ENCODE results near the gene DRD2. TPM values are rescaled to one million over a fixed set of nuclear protein-coding genes. Genes with fewer than 3 reads are reported as not detected.

Gene DRD2
- total and polyA plus RNA-seq, 4 donors, result 0.69 to 12.0 (median 6.2) TPM

GRCh38 chr11:113387605-113388211 is 87.5 kb downstream of the DRD2 start, which contains the start of gene ANKK1:
Gene ANKK1 (plus strand): TSS chr11:113387779. CDS start chr11:113387885, 106 bp downstream.
- no peaks in the 10 kb centered on the region for H3K9me3 ChIP-seq (ENCODE audit: control insufficient read depth, insufficient read depth, low read length)
- H3K36me3 ChIP-seq (ENCODE audit: control insufficient read depth, insufficient read depth, low read length), result no peaks in the 10 kb centered on the region
- peak in 1 of 6 donors; percentile 27 for DNase-seq (ENCODE audit: low read depth in 4 of 6, low spot score in 6 of 6)
- H3K27ac ChIP-seq (ENCODE audit: low read depth, low read length), result no peak within 1 kb of the TSS
- WGBS (ENCODE audit: insufficient coverage), result 9% methylated on average over 45 of the region's 46 CpGs
- H3K4me3 ChIP-seq (ENCODE audit: low read depth, low read length), result no peak within 1 kb of the TSS
- peaks cover 19% of the 10 kb centered on the region for H3K4me1 ChIP-seq (ENCODE audit: control insufficient read depth, insufficient read depth, low read length)
- peaks cover 20% of the 10 kb centered on the region for H3K27me3 ChIP-seq (ENCODE audit: control insufficient read depth, insufficient read depth, low read length)

GRCh38 chr11:113386866-113387265 is 88.3 kb downstream of the DRD2 start:
- 78% methylated on average over 6 of the region's 6 CpGs for WGBS (ENCODE audit: insufficient coverage)
- Histone ChIP-seq H3K36me3 (ENCODE audit: control insufficient read depth, insufficient read depth, low read length) (no peaks in the 10 kb centered on the region), H3K27me3 (ENCODE audit: control insufficient read depth, insufficient read depth, low read length) (peaks cover 20% of the 10 kb centered on the region), H3K9me3 (ENCODE audit: control insufficient read depth, insufficient read depth, low read length) (no peaks in the 10 kb centered on the region), H3K4me3 (ENCODE audit: low read depth, low read length) (no peak overlapping the region), H3K4me1 (ENCODE audit: control insufficient read depth, insufficient read depth, low read length) (peaks cover 16% of the 10 kb centered on the region), H3K27ac (ENCODE audit: low read depth, low read length) (no peak overlapping the region)
- no peak for DNase-seq (ENCODE audit: low read depth in 4 of 6, low spot score in 6 of 6)

GRCh38 chr11:113385749-113386148 is 89.4 kb downstream of the DRD2 start:
- Histone ChIP-seq H3K9me3 (ENCODE audit: control insufficient read depth, insufficient read depth, low read length) (no peaks in the 10 kb centered on the region), H3K4me1 (ENCODE audit: control insufficient read depth, insufficient read depth, low read length) (peaks cover 16% of the 10 kb centered on the region), H3K4me3 (ENCODE audit: low read depth, low read length) (no peak overlapping the region), H3K27ac (ENCODE audit: low read depth, low read length) (no peak overlapping the region), H3K27me3 (ENCODE audit: control insufficient read depth, insufficient read depth, low read length) (peaks cover 20% of the 10 kb centered on the region), H3K36me3 (ENCODE audit: control insufficient read depth, insufficient read depth, low read length) (no peaks in the 10 kb centered on the region)
- 97% methylated on average over 3 of the region's 3 CpGs for WGBS (ENCODE audit: insufficient coverage)
- no peak for DNase-seq (ENCODE audit: low read depth in 4 of 6, low spot score in 6 of 6)

- no peak overlapping the region for H3K27ac ChIP-seq (ENCODE audit: low read depth, low read length)
- H3K4me3 ChIP-seq (ENCODE audit: low read depth, low read length), result no peak overlapping the region
- 78% methylated on average over 3 of the region's 3 CpGs for WGBS (ENCODE audit: insufficient coverage)
- H3K9me3 ChIP-seq (ENCODE audit: control insufficient read depth, insufficient read depth, low read length), result no peaks in the 10 kb centered on the region
- peaks cover 16% of the 10 kb centered on the region for H3K4me1 ChIP-seq (ENCODE audit: control insufficient read depth, insufficient read depth, low read length)
- H3K36me3 ChIP-seq (ENCODE audit: control insufficient read depth, insufficient read depth, low read length), result no peaks in the 10 kb centered on the region
- no peak for DNase-seq (ENCODE audit: low read depth in 4 of 6, low spot score in 6 of 6)
- H3K27me3 ChIP-seq (ENCODE audit: control insufficient read depth, insufficient read depth, low read length), result peaks cover 20% of the 10 kb centered on the region
Measured at GRCh38 chr11:113384551-113384950, 90.6 kb downstream of the DRD2 start.

- peaks cover 6% of the 10 kb centered on the region for H3K27me3 ChIP-seq (ENCODE audit: control insufficient read depth, insufficient read depth, low read length)
- no peak overlapping the region for H3K4me3 ChIP-seq (ENCODE audit: low read depth, low read length)
- no peak for DNase-seq (ENCODE audit: low read depth in 4 of 6, low spot score in 6 of 6)
- H3K9me3 ChIP-seq (ENCODE audit: control insufficient read depth, insufficient read depth, low read length), result no peaks in the 10 kb centered on the region
- H3K4me1 ChIP-seq (ENCODE audit: control insufficient read depth, insufficient read depth, low read length), result peaks cover 5% of the 10 kb centered on the region
- no peak overlapping the region for H3K27ac ChIP-seq (ENCODE audit: low read depth, low read length)
- H3K36me3 ChIP-seq (ENCODE audit: control insufficient read depth, insufficient read depth, low read length), result no peaks in the 10 kb centered on the region
Measured at GRCh38 chr11:113382121-113382520, 93.1 kb downstream of the DRD2 start.

GRCh38 chr11:113378692-113379091 is 96.5 kb downstream of the DRD2 start:
- H3K27me3 ChIP-seq (ENCODE audit: control insufficient read depth, insufficient read depth, low read length), result no peaks in the 10 kb centered on the region
- H3K4me1 ChIP-seq (ENCODE audit: control insufficient read depth, insufficient read depth, low read length), result no peaks in the 10 kb centered on the region
- no peaks in the 10 kb centered on the region for H3K36me3 ChIP-seq (ENCODE audit: control insufficient read depth, insufficient read depth, low read length)
- no CpG with 5 or more reads among the region's 1 CpG for WGBS (ENCODE audit: insufficient coverage)
- H3K9me3 ChIP-seq (ENCODE audit: control insufficient read depth, insufficient read depth, low read length), result no peaks in the 10 kb centered on the region
- no peak for DNase-seq (ENCODE audit: low read depth in 4 of 6, low spot score in 6 of 6)
- no peak overlapping the region for H3K27ac ChIP-seq (ENCODE audit: low read depth, low read length)
- H3K4me3 ChIP-seq (ENCODE audit: low read depth, low read length), result no peak overlapping the region

- WGBS (ENCODE audit: insufficient coverage), result 54% methylated on average over 6 of the region's 7 CpGs
- no peak overlapping the region for H3K27ac ChIP-seq (ENCODE audit: low read depth, low read length)
- H3K4me3 ChIP-seq (ENCODE audit: low read depth, low read length), result no peak overlapping the region
- peak in 1 of 6 donors; percentile 93 for DNase-seq (ENCODE audit: low read depth in 4 of 6, low spot score in 6 of 6)
- H3K36me3 ChIP-seq (ENCODE audit: control insufficient read depth, insufficient read depth, low read length), result no peaks in the 10 kb centered on the region
- H3K4me1 ChIP-seq (ENCODE audit: control insufficient read depth, insufficient read depth, low read length), result no peaks in the 10 kb centered on the region
- H3K27me3 ChIP-seq (ENCODE audit: control insufficient read depth, insufficient read depth, low read length), result no peaks in the 10 kb centered on the region
- no peaks in the 10 kb centered on the region for H3K9me3 ChIP-seq (ENCODE audit: control insufficient read depth, insufficient read depth, low read length)
Measured at GRCh38 chr11:113377681-113378412, 97.4 kb downstream of the DRD2 start.

GRCh38 chr11:113376156-113376555 is 99.0 kb downstream of the DRD2 start:
- no peaks in the 10 kb centered on the region for H3K27me3 ChIP-seq (ENCODE audit: control insufficient read depth, insufficient read depth, low read length)
- DNase-seq (ENCODE audit: low read depth in 4 of 6, low spot score in 6 of 6), result peak in 2 of 6 donors; percentile 50 to 89
- no peak overlapping the region for H3K27ac ChIP-seq (ENCODE audit: low read depth, low read length)
- H3K9me3 ChIP-seq (ENCODE audit: control insufficient read depth, insufficient read depth, low read length), result no peaks in the 10 kb centered on the region
- 75% methylated on average over 1 of the region's 3 CpGs for WGBS (ENCODE audit: insufficient coverage)
- H3K36me3 ChIP-seq (ENCODE audit: control insufficient read depth, insufficient read depth, low read length), result no peaks in the 10 kb centered on the region
- H3K4me1 ChIP-seq (ENCODE audit: control insufficient read depth, insufficient read depth, low read length), result no peaks in the 10 kb centered on the region
- no peak overlapping the region for H3K4me3 ChIP-seq (ENCODE audit: low read depth, low read length)

GRCh38 chr11:113375402-113375801 is 99.8 kb downstream of the DRD2 start:
- 84% methylated on average over 5 of the region's 5 CpGs for WGBS (ENCODE audit: insufficient coverage)
- no peaks in the 10 kb centered on the region for H3K27me3 ChIP-seq (ENCODE audit: control insufficient read depth, insufficient read depth, low read length)

More at GRCh38 chr11:113375402-113375801, 99.8 kb downstream of the DRD2 start:
- no peak overlapping the region for H3K27ac ChIP-seq (ENCODE audit: low read depth, low read length)
- H3K9me3 ChIP-seq (ENCODE audit: control insufficient read depth, insufficient read depth, low read length), result no peaks in the 10 kb centered on the region
- H3K4me3 ChIP-seq (ENCODE audit: low read depth, low read length), result no peak overlapping the region
- DNase-seq (ENCODE audit: low read depth in 4 of 6, low spot score in 6 of 6), result no peak
- peaks cover 3% of the 10 kb centered on the region for H3K4me1 ChIP-seq (ENCODE audit: control insufficient read depth, insufficient read depth, low read length)
- peaks cover 2% of the 10 kb centered on the region for H3K36me3 ChIP-seq (ENCODE audit: control insufficient read depth, insufficient read depth, low read length)

Measured in spinal cord (tissue), 10 donors.